Common myeloid progenitor, CD34-positive (primary cell): ENCODE measurements around the gene HMGXB4.

Experiments
- CTCF ChIA-PET: fragments of 350-600 bp; sonication (Branson Sonifier 250); formaldehyde crosslinking; loops from one replicate; lab custom pipeline; 2021; ENCODE audit warnings: antibody characterized with exemption; lab: Charles Lee
- POLR2A ChIA-PET: fragments of 350-600 bp; sonication (Branson Sonifier 250); formaldehyde crosslinking; loops from one replicate; lab custom pipeline; 2021; ENCODE audit warnings: antibody characterized with exemption; lab: Charles Lee
- DNase-seq, 3 donors: peaks; one replicate each; pipeline versions ENCODE4 v3.0.0 to v3.0.0-alpha.2; 2013
- H3K27ac ChIP-seq, 2 experiments: 1 replicate in 1 of 2; 2 replicates in 1 of 2; pipeline ENCODE4 v1.7.0; 2013; ENCODE audit warnings: inconsistent platforms in 2 of 2, low read length in 2 of 2, mild to moderate bottlenecking in 2 of 2, low read depth in 1 of 2, moderate library complexity in 1 of 2; ENCODE audit not compliant: severe bottlenecking in 2 of 2, insufficient read depth in 1 of 2, poor library complexity in 1 of 2
- H3K27me3 ChIP-seq, 5 experiments: replicated peaks in 2 of 5; 1 replicate in 3 of 5; 2 replicates in 2 of 5; pipeline versions ENCODE4 v1.6.1 to v1.7.0; 2013; ENCODE audit warnings: low read length in 4 of 5, mild to moderate bottlenecking in 2 of 5, moderate library complexity in 2 of 5, inconsistent platforms in 1 of 5; ENCODE audit not compliant: insufficient read depth in 5 of 5, control insufficient read depth in 4 of 5
- H3K36me3 ChIP-seq, 4 experiments: 1 replicate in 2 of 4; 2 replicates in 2 of 4; pipeline versions ENCODE4 v1.6.1 to v1.7.0; 2013; ENCODE audit warnings: low read length in 3 of 4, control low read depth in 1 of 4, mild to moderate bottlenecking in 1 of 4; ENCODE audit not compliant: control insufficient read depth in 4 of 4, insufficient read depth in 4 of 4
- H3K4me1 ChIP-seq, 4 experiments: 1 replicate in 3 of 4; 2 replicates in 1 of 4; pipeline versions ENCODE4 v1.6.1 to v1.7.1; 2013; ENCODE audit warnings: low read length in 3 of 4, mild to moderate bottlenecking in 3 of 4, control low read depth in 1 of 4, inconsistent platforms in 1 of 4, moderate library complexity in 1 of 4; ENCODE audit not compliant: control insufficient read depth in 4 of 4, insufficient read depth in 4 of 4; ENCODE audit errors: control extremely low read depth in 1 of 4
- H3K4me3 ChIP-seq, 7 experiments: 1 replicate in 4 of 7; 2 replicates in 3 of 7; pipeline versions ENCODE4 v1.5.1 to v1.7.0; 2013; ENCODE audit warnings: mild to moderate bottlenecking in 7 of 7, low read length in 6 of 7, moderate library complexity in 6 of 7, inconsistent platforms in 2 of 7, low read depth in 2 of 7, control low read depth in 1 of 7; ENCODE audit not compliant: insufficient read depth in 4 of 7, control insufficient read depth in 1 of 7; ENCODE audit errors: extremely low read depth in 1 of 7
- H3K9me3 ChIP-seq, 5 experiments: 1 replicate in 4 of 5; 2 replicates in 1 of 5; pipeline versions ENCODE4 v1.6.1 to v1.7.1; 2013; ENCODE audit warnings: low read length in 4 of 5, mild to moderate bottlenecking in 2 of 5, inconsistent platforms in 1 of 5, low read depth in 1 of 5, moderate library complexity in 1 of 5; ENCODE audit not compliant: control insufficient read depth in 4 of 5, insufficient read depth in 2 of 5; ENCODE audit errors: control extremely low read depth in 1 of 5
- WGBS: methylation state at CpG from one replicate; pipeline ENCODE4 v1.1.5; 2013; ENCODE audit not compliant: insufficient coverage; 5-methylcytosine and 5-hydroxymethylcytosine counted together

Gene HMGXB4

GRCh38 chr22:35319244-35319985, 62.1 kb downstream of the HMGXB4 start:
- peaks cover 3 to 46% (median 29%) of the 10 kb centered on the region in 4 experiments for H3K36me3 ChIP-seq
- DNase-seq = no peak
- no peaks in the 10 kb centered on the region for H3K9me3 ChIP-seq
- ChIA-PET CTCF (interaction anchor here (0.6 to 0.8 kb wide), 2 partner anchors 9 to 774 kb away, joined by 4 to 5 read pairs; no protein-coding TSS in a partner anchor), POLR2A (no interaction called here)
- WGBS = 94% methylated on average over 17 of the region's 18 CpGs
- no peak overlapping the region for H3K4me3 ChIP-seq
- H3K27me3 ChIP-seq = no peaks in the 10 kb centered on the region
- H3K27ac ChIP-seq = no peak overlapping the region
- no peaks in the 10 kb centered on the region for H3K4me1 ChIP-seq

GRCh38 chr22:35322126-35322525, 64.8 kb downstream of the HMGXB4 start:
- H3K27me3 ChIP-seq = no peaks in the 10 kb centered on the region
- WGBS = 100% methylated on average over 5 of the region's 10 CpGs
- no peaks in the 10 kb centered on the region for H3K4me1 ChIP-seq
- DNase-seq = no peak
- POLR2A ChIA-PET = no interaction called here
- H3K27ac ChIP-seq = no peak overlapping the region
- no peak overlapping the region for H3K4me3 ChIP-seq
- no peaks in the 10 kb centered on the region for H3K9me3 ChIP-seq
- CTCF ChIA-PET = no interaction called here
- H3K36me3 ChIP-seq = peaks cover 3 to 64% (median 42%) of the 10 kb centered on the region in 4 experiments

- ChIA-PET POLR2A (no interaction called here), CTCF (no interaction called here)
- WGBS = 95% methylated on average over 12 of the region's 15 CpGs
- H3K36me3 ChIP-seq = peaks cover 5 to 66% (median 44%) of the 10 kb centered on the region in 4 experiments
- no peak overlapping the region for H3K27ac ChIP-seq
- no peaks in the 10 kb centered on the region for H3K9me3 ChIP-seq
- DNase-seq = no peak
- no peak overlapping the region for H3K4me3 ChIP-seq
- no peaks in the 10 kb centered on the region for H3K27me3 ChIP-seq
- peaks cover 0 to under 1% (median 0%) of the 10 kb centered on the region in 4 experiments for H3K4me1 ChIP-seq
Measured at GRCh38 chr22:35322893-35323292, 65.6 kb downstream of the HMGXB4 start.

- Histone ChIP-seq H3K36me3 (peaks cover 5 to 66% (median 45%) of the 10 kb centered on the region in 4 experiments), H3K27ac (no peak overlapping the region), H3K9me3 (no peaks in the 10 kb centered on the region), H3K4me3 (no peak overlapping the region), H3K4me1 (peaks cover 0 to 5% (median 0%) of the 10 kb centered on the region in 4 experiments), H3K27me3 (no peaks in the 10 kb centered on the region)
- CTCF ChIA-PET = no interaction called here
- WGBS = 100% methylated on average over 7 of the region's 11 CpGs
- no peak for DNase-seq
- POLR2A ChIA-PET = no interaction called here
Measured at GRCh38 chr22:35323305-35323704, 66.0 kb downstream of the HMGXB4 start.

- ChIA-PET POLR2A (no interaction called here), CTCF (interaction anchor here (0.8 to 1.3 kb wide), 3 partner anchors 10 to 87 kb away, joined by 3 read pairs; no protein-coding TSS in a partner anchor)
- peaks cover 0 to 10% (median under 1%) of the 10 kb centered on the region in 4 experiments for H3K4me1 ChIP-seq
- H3K27ac ChIP-seq = no peak overlapping the region
- peaks cover 5 to 66% (median 44%) of the 10 kb centered on the region in 4 experiments for H3K36me3 ChIP-seq
- WGBS = 98% methylated on average over 3 of the region's 5 CpGs
- H3K9me3 ChIP-seq = no peaks in the 10 kb centered on the region
- H3K27me3 ChIP-seq = no peaks in the 10 kb centered on the region
- no peak overlapping the region for H3K4me3 ChIP-seq
- no peak for DNase-seq
Measured at GRCh38 chr22:35324067-35324466, 66.8 kb downstream of the HMGXB4 start.

GRCh38 chr22:35324762-35325161, 67.5 kb downstream of the HMGXB4 start:
- H3K4me1 ChIP-seq = peaks cover under 1 to 16% (median 5%) of the 10 kb centered on the region in 4 experiments
- CTCF ChIA-PET = interaction anchor here (1.0 to 1.3 kb wide), 2 partner anchors 9 to 87 kb away, joined by 3 read pairs; no protein-coding TSS in a partner anchor
- H3K4me3 ChIP-seq = no peak overlapping the region

GRCh38 chr22:35325209-35325608, 67.9 kb downstream of the HMGXB4 start:
- H3K4me1 ChIP-seq = peaks cover 2 to 21% (median 9%) of the 10 kb centered on the region in 4 experiments
- H3K27ac ChIP-seq = no peak overlapping the region
- no peaks in the 10 kb centered on the region for H3K27me3 ChIP-seq
- no peaks in the 10 kb centered on the region for H3K9me3 ChIP-seq
- 100% methylated on average over 2 of the region's 5 CpGs for WGBS
- DNase-seq = no peak
- ChIA-PET CTCF (interaction anchor here (1.3 kb wide), 1 partner anchor 9 kb away, joined by 3 read pairs; no protein-coding TSS in a partner anchor), POLR2A (no interaction called here)
- no peak overlapping the region for H3K4me3 ChIP-seq
- peaks cover 5 to 58% (median 41%) of the 10 kb centered on the region in 4 experiments for H3K36me3 ChIP-seq

More at GRCh38 chr22:35324762-35325161, 67.5 kb downstream of the HMGXB4 start:
- Histone ChIP-seq H3K9me3 (no peaks in the 10 kb centered on the region), H3K36me3 (peaks cover 5 to 59% (median 41%) of the 10 kb centered on the region in 4 experiments), H3K27ac (no peak overlapping the region), H3K27me3 (no peaks in the 10 kb centered on the region)
- 100% methylated on average over 4 of the region's 4 CpGs for WGBS
- no peak for DNase-seq
- POLR2A ChIA-PET = no interaction called here
